Liver (tissue), 9 donors: Measurements from ENCODE around the gene CLCN2. TPM values are rescaled to one million over a fixed set of nuclear protein-coding genes. Genes with fewer than 3 reads are reported as not detected.

Experiments used
- DNase-seq: peaks from one replicate; pipeline ENCODE4 v3.0.0-alpha.2; 2017; ENCODE audit warnings: low spot score
- H3K27ac ChIP-seq, 2 donors: one replicate each; pipeline ENCODE4 v1.7.0; 2013; ENCODE audit warnings: inconsistent platforms in 2 of 2, low read length in 2 of 2, control low read depth in 1 of 2, low read depth in 1 of 2, mild to moderate bottlenecking in 1 of 2
- H3K27me3 ChIP-seq, 4 donors: one replicate each; pipeline versions ENCODE4 v1.6.1 to v1.7.0; 2013; ENCODE audit warnings: low read length in 3 of 4, inconsistent platforms in 1 of 4, mild to moderate bottlenecking in 1 of 4, moderate library complexity in 1 of 4; ENCODE audit not compliant: control insufficient read depth in 4 of 4, insufficient read depth in 4 of 4
- H3K36me3 ChIP-seq, 4 donors: one replicate each; pipeline versions ENCODE4 v1.6.1 to v1.7.0; 2013; ENCODE audit warnings: low read length in 3 of 4, mild to moderate bottlenecking in 3 of 4, low read depth in 1 of 4, moderate library complexity in 1 of 4; ENCODE audit not compliant: control insufficient read depth in 4 of 4, insufficient read depth in 3 of 4
- H3K4me1 ChIP-seq, 4 donors: one replicate each; pipeline versions ENCODE4 v1.6.1 to v1.7.0; 2013; ENCODE audit warnings: low read length in 3 of 4, mild to moderate bottlenecking in 3 of 4, moderate library complexity in 1 of 4; ENCODE audit not compliant: control insufficient read depth in 4 of 4, insufficient read depth in 4 of 4
- H3K4me3 ChIP-seq, 3 donors: one replicate each; pipeline versions ENCODE4 v1.6.1 to v1.7.0; 2013; ENCODE audit warnings: low read length in 3 of 3, control low read depth in 1 of 3, low read depth in 1 of 3, mild to moderate bottlenecking in 1 of 3
- H3K9ac ChIP-seq, 2 donors: one replicate each; pipeline ENCODE4 v1.7.0; 2013; ENCODE audit warnings: low read length in 2 of 2, mild to moderate bottlenecking in 2 of 2, moderate library complexity in 2 of 2, control low read depth in 1 of 2, low read depth in 1 of 2
- H3K9me3 ChIP-seq, 4 donors: one replicate each; pipeline versions ENCODE4 v1.6.1 to v1.7.0; 2013; ENCODE audit warnings: low read length in 3 of 4; ENCODE audit not compliant: control insufficient read depth in 4 of 4
- EGR1 ChIP-seq, 2 donors: IDR thresholded peaks; 2 replicates each; pipeline ENCODE4 v1.6.1; 2016 to 2018; ENCODE audit warnings: antibody characterized with exemption in 2 of 2, low read depth in 2 of 2
- FOXA1 ChIP-seq: IDR thresholded peaks from 2 replicates; pipeline ENCODE4 v1.6.1; 2016; ENCODE audit warnings: antibody characterized with exemption
- FOXA2 ChIP-seq: IDR thresholded peaks from 2 replicates; pipeline ENCODE4 v1.6.1; 2016; ENCODE audit warnings: antibody characterized with exemption
- GABPA ChIP-seq, 2 donors: IDR thresholded peaks in 1 of 2; conservative IDR thresholded peaks in 1 of 2; 2 replicates each; pipeline ENCODE4 v1.6.1; 2016; ENCODE audit warnings: antibody characterized with exemption in 2 of 2, mild to moderate bottlenecking in 1 of 2, moderate library complexity in 1 of 2
- HNF4A ChIP-seq, 2 donors: conservative IDR thresholded peaks; 2 replicates each; pipeline ENCODE4 v1.6.1; 2016; ENCODE audit warnings: antibody characterized with exemption in 2 of 2, mild to moderate bottlenecking in 2 of 2
- HNF4G ChIP-seq: IDR thresholded peaks from 2 replicates; pipeline ENCODE4 v1.6.1; 2016; ENCODE audit warnings: antibody characterized with exemption
- JUND ChIP-seq, 2 donors: IDR thresholded peaks; 2 replicates each; pipeline ENCODE4 v1.6.1; 2016; ENCODE audit warnings: antibody characterized with exemption in 2 of 2
- NR2F2 ChIP-seq: IDR thresholded peaks from 2 replicates; pipeline ENCODE4 v1.6.1; 2016; ENCODE audit warnings: antibody characterized with exemption
- RAD21 ChIP-seq, 2 donors: IDR thresholded peaks; 2 replicates each; pipeline ENCODE4 v1.6.1; 2016; ENCODE audit warnings: antibody characterized with exemption in 2 of 2, mild to moderate bottlenecking in 2 of 2
- RXRA ChIP-seq, 2 donors: IDR thresholded peaks; 2 replicates each; pipeline ENCODE4 v1.6.1; 2017 to 2018; ENCODE audit warnings: antibody characterized with exemption in 2 of 2, mild to moderate bottlenecking in 1 of 2
- SP1 ChIP-seq: IDR thresholded peaks from 2 replicates; pipeline ENCODE4 v1.6.1; 2018; ENCODE audit warnings: antibody characterized with exemption, mild to moderate bottlenecking
- TAF1 ChIP-seq: conservative IDR thresholded peaks from 2 replicates; pipeline ENCODE4 v1.6.1; 2016; ENCODE audit warnings: antibody characterized with exemption, mild to moderate bottlenecking
- YY1 ChIP-seq: IDR thresholded peaks from 2 replicates; pipeline ENCODE4 v1.6.1; 2016; ENCODE audit warnings: antibody characterized with exemption, mild to moderate bottlenecking
- WGBS: extraction: QIAGEN DNeasy Blood & Tissue Kit; methylation state at CpG from one replicate; pipeline ENCODE4 v1.1.7; 2013; 5-methylcytosine and 5-hydroxymethylcytosine counted together
- polyA plus RNA-seq, 2 donors: library from polyadenylated mRNA; stranded (reverse) in 1 of 2; unstranded in 1 of 2; fragments of 200-250 nt in 1 of 2; fragments of >200 nt in 1 of 2; fragmentation: Nextera tagmentation in 1 of 2; extraction: Ambion mirVana in 1 of 2; gene quantifications; one replicate each; pipeline versions ENCODE4 v1.2.1 to v1.2.3, GENCODE V29; 2013 to 2015
- total RNA-seq, 2 donors: library from RNA; depleted of rRNA; stranded (reverse); fragments of >200 nt; gene quantifications; one replicate each; pipeline ENCODE4 v1.2.3, GENCODE V29; 2014
- TF ChIP-seq, protein P1 (sequence below): IDR thresholded peaks from 2 replicates; pipeline ENCODE4 v1.6.1; 2016; ENCODE audit warnings: antibody characterized with exemption
- TF ChIP-seq, protein P2 (sequence below): fragments of 150-350 bp; IDR thresholded peaks from 2 replicates; pipeline ENCODE4 v1.5.1; 2017; ENCODE audit warnings: improper control_type of control experiment, low read depth, low read length; ENCODE audit not compliant: missing input control
- TF ChIP-seq, protein P3 (sequence below): IDR thresholded peaks from 2 replicates; pipeline ENCODE4 v1.6.1; 2016; ENCODE audit warnings: antibody characterized with exemption, mild to moderate bottlenecking
- TF ChIP-seq, protein P4 (sequence below): IDR thresholded peaks from 2 replicates; pipeline ENCODE4 v1.6.1; 2016; ENCODE audit warnings: antibody characterized with exemption
- TF ChIP-seq, protein P5 (sequence below): IDR thresholded peaks from 2 replicates; pipeline ENCODE4 v1.6.1; 2016; ENCODE audit warnings: antibody characterized with exemption
- donor health status: healthy.
- donor health status: healthy.
- donor health status: healthy.
- donor health status: healthy.
- donor health status: healthy.

CLCN2 gene
- total and polyA plus RNA-seq, 4 donors, result 1.1 to 3.9 (median 2.6) TPM

DNA sequence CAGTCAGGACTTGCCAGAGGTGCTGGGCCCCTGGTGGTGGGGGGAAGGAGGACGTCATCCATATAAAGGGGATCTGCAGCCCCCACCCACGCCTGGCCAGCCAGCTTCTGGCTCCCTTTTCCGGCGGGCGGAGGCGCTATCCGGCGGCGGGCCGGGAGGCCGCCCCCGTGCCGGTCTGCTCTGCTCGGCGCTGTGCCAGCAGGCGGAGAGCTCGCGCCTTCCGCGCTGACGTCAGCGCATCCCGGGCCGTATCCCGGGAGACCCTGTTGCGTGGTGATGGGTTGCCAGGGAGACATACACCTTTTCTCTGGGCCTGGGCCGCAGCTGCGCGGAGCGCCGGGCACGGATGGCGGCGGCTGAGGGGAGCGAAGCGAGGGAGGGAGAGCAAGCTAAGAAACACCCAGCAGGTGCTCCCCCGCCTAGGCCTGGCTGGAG lies 22.9 kb downstream of the CLCN2 start (continued):
- TF ChIP-seq JUND (IDR thresholded peaks at IDR 0.05) (no peak), FOXA2 (no peak), HNF4A (conservative IDR thresholded peaks at IDR 0.05) (no peak), YY1 (no peak), GABPA (IDR thresholded peaks at IDR 0.05 in 1 of 2, conservative IDR thresholded peaks at IDR 0.05 in 1 of 2) (no peak), NR2F2 (no peak)
- TF ChIP-seq, protein P1, sequence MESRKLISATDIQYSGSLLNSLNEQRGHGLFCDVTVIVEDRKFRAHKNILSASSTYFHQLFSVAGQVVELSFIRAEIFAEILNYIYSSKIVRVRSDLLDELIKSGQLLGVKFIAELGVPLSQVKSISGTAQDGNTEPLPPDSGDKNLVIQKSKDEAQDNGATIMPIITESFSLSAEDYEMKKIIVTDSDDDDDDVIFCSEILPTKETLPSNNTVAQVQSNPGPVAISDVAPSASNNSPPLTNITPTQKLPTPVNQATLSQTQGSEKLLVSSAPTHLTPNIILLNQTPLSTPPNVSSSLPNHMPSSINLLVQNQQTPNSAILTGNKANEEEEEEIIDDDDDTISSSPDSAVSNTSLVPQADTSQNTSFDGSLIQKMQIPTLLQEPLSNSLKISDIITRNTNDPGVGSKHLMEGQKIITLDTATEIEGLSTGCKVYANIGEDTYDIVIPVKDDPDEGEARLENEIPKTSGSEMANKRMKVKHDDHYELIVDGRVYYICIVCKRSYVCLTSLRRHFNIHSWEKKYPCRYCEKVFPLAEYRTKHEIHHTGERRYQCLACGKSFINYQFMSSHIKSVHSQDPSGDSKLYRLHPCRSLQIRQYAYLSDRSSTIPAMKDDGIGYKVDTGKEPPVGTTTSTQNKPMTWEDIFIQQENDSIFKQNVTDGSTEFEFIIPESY, result no peak

DNA sequence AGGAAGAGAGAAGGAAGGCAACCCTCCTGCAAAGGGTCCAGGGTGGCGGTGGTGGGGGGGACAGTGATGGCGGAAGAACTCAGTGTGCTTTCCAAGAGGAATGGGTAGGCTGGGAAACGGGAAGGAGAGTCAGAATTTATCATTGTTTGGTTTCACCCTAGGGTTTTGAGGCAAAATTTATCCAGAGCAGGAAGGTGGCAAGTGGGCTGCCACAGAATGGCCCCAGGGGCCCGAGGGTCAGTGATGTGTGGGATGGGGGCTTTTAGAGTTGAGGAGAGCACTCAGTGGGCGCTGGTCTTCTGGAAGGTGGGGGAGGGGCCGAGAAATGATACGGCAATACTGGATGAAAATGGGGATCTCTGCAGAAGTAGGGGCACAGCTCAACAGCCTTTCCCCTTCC lies 23.4 kb downstream of the CLCN2 start:
- TF ChIP-seq NR2F2 (no peak), FOXA2 (no peak), JUND (IDR thresholded peaks at IDR 0.05) (no peak), TAF1 (no peak), GABPA (IDR thresholded peaks at IDR 0.05 in 1 of 2, conservative IDR thresholded peaks at IDR 0.05 in 1 of 2) (no peak), RAD21 (IDR thresholded peaks at IDR 0.05) (no peak), SP1 (no peak), FOXA1 (no peak), YY1 (no peak), HNF4A (conservative IDR thresholded peaks at IDR 0.05) (no peak), RXRA (IDR thresholded peaks at IDR 0.05) (no peak), EGR1 (IDR thresholded peaks at IDR 0.05; ENCODE audit: low read depth in 2 of 2) (no peak), HNF4G (no peak)
- TF ChIP-seq, protein P2, sequence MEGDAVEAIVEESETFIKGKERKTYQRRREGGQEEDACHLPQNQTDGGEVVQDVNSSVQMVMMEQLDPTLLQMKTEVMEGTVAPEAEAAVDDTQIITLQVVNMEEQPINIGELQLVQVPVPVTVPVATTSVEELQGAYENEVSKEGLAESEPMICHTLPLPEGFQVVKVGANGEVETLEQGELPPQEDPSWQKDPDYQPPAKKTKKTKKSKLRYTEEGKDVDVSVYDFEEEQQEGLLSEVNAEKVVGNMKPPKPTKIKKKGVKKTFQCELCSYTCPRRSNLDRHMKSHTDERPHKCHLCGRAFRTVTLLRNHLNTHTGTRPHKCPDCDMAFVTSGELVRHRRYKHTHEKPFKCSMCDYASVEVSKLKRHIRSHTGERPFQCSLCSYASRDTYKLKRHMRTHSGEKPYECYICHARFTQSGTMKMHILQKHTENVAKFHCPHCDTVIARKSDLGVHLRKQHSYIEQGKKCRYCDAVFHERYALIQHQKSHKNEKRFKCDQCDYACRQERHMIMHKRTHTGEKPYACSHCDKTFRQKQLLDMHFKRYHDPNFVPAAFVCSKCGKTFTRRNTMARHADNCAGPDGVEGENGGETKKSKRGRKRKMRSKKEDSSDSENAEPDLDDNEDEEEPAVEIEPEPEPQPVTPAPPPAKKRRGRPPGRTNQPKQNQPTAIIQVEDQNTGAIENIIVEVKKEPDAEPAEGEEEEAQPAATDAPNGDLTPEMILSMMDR, result no peak
- TF ChIP-seq, protein P1, result no peak
- TF ChIP-seq, protein P3, sequence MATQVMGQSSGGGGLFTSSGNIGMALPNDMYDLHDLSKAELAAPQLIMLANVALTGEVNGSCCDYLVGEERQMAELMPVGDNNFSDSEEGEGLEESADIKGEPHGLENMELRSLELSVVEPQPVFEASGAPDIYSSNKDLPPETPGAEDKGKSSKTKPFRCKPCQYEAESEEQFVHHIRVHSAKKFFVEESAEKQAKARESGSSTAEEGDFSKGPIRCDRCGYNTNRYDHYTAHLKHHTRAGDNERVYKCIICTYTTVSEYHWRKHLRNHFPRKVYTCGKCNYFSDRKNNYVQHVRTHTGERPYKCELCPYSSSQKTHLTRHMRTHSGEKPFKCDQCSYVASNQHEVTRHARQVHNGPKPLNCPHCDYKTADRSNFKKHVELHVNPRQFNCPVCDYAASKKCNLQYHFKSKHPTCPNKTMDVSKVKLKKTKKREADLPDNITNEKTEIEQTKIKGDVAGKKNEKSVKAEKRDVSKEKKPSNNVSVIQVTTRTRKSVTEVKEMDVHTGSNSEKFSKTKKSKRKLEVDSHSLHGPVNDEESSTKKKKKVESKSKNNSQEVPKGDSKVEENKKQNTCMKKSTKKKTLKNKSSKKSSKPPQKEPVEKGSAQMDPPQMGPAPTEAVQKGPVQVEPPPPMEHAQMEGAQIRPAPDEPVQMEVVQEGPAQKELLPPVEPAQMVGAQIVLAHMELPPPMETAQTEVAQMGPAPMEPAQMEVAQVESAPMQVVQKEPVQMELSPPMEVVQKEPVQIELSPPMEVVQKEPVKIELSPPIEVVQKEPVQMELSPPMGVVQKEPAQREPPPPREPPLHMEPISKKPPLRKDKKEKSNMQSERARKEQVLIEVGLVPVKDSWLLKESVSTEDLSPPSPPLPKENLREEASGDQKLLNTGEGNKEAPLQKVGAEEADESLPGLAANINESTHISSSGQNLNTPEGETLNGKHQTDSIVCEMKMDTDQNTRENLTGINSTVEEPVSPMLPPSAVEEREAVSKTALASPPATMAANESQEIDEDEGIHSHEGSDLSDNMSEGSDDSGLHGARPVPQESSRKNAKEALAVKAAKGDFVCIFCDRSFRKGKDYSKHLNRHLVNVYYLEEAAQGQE, result no peak
- TF ChIP-seq, protein P4, sequence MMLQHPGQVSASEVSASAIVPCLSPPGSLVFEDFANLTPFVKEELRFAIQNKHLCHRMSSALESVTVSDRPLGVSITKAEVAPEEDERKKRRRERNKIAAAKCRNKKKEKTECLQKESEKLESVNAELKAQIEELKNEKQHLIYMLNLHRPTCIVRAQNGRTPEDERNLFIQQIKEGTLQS, result no peak
- TF ChIP-seq, protein P5, sequence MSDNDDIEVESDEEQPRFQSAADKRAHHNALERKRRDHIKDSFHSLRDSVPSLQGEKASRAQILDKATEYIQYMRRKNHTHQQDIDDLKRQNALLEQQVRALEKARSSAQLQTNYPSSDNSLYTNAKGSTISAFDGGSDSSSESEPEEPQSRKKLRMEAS, result no peak
- H3K36me3 ChIP-seq, result peaks cover 5 to 31% (median 18%) of the 10 kb centered on the region in 4 donors
- H3K9ac ChIP-seq, result no peak overlapping the region
- peak overlapping the region; percentile 3 to 23 for H3K27ac ChIP-seq
- H3K27me3 ChIP-seq, result no peaks in the 10 kb centered on the region
- H3K9me3 ChIP-seq, result no peaks in the 10 kb centered on the region
- WGBS, result 86% methylated on average over 7 of the region's 7 CpGs
- peaks cover 0 to 13% (median 6%) of the 10 kb centered on the region in 4 donors for H3K4me1 ChIP-seq
- no peak for DNase-seq
- no peak overlapping the region for H3K4me3 ChIP-seq
